Measurements from ENCODE around the gene E2F2.

The E2F2 gene

GRCh38 chr1:23561813-23562100, 30.7 kb upstream of the E2F2 start:
- DNase-seq (ENCODE audit: low spot score) = no peak
- no peak for TF ChIP-seq CTCF (IDR thresholded peaks at IDR 0.05; ENCODE audit: extremely low read depth, missing control alignments)

GRCh38 chr1:23561076-23561812, 30.2 kb upstream of the E2F2 start:
- DNase-seq (ENCODE audit: low spot score) = no peak
- TF ChIP-seq CTCF (IDR thresholded peaks at IDR 0.05; ENCODE audit: extremely low read depth, missing control alignments) = no peak

GRCh38 chr1:23559985-23560741, 29.1 kb upstream of the E2F2 start:
- no peak for TF ChIP-seq CTCF (IDR thresholded peaks at IDR 0.05; ENCODE audit: extremely low read depth, missing control alignments)
- no peak for DNase-seq (ENCODE audit: low spot score)

- peak; percentile 90 for DNase-seq (ENCODE audit: low spot score)
- TF ChIP-seq CTCF (IDR thresholded peaks at IDR 0.05; ENCODE audit: extremely low read depth, missing control alignments) = no peak
Observed at GRCh38 chr1:23559136-23559984, 28.3 kb upstream of the E2F2 start, which contains the start of gene ID3. ID3 (minus strand) TSS chr1:23559501; CDS start chr1:23559426, 75 bp downstream.

GRCh38 chr1:23558872-23559135, 27.8 kb upstream of the E2F2 start:
- no peak for DNase-seq (ENCODE audit: low spot score)
- TF ChIP-seq CTCF (IDR thresholded peaks at IDR 0.05; ENCODE audit: extremely low read depth, missing control alignments) = no peak

GRCh38 chr1:23558140-23558871, 27.3 kb upstream of the E2F2 start:
- peak; percentile 59 for DNase-seq (ENCODE audit: low spot score)

More at GRCh38 chr1:23558140-23558871, 27.3 kb upstream of the E2F2 start:
- TF ChIP-seq CTCF (IDR thresholded peaks at IDR 0.05; ENCODE audit: extremely low read depth, missing control alignments) = no peak
